GM12892 (cell line): ENCODE measurements around the gene MARCKS.

Experiments used
- POLR2A ChIP-seq: IDR thresholded peaks from 2 replicates; pipeline ENCODE4 v1.6.1; 2011; ENCODE audit warnings: low read depth, low read length, control low read depth
- POLR2AphosphoS5 ChIP-seq: IDR thresholded peaks from 2 replicates; pipeline ENCODE4 v1.6.1; 2011; ENCODE audit warnings: low read depth, low read length, control low read depth

- no peak for TF ChIP-seq POLR2AphosphoS5
- no peak for TF ChIP-seq POLR2A
These were observed 9.7 kb upstream of the MARCKS start for GRCh38 chr6:113847447-113847846.
